Endothelial cell (in vitro differentiated cells): ENCODE data around the gene PIP5K1B. TPM values are rescaled to one million over a fixed set of nuclear protein-coding genes. Genes with fewer than 3 reads are reported as not detected.

Experiments
- DNase-seq: peaks from one replicate; pipeline ENCODE4 v3.0.0; 2021; ENCODE audit warnings: low spot score
- H3K27ac Mint-ChIP-seq: one replicate; pipeline ENCODE4 v1.8.0; 2021; ENCODE audit warnings: mixed read lengths, inconsistent platforms; ENCODE audit not compliant: unreplicated experiment
- H3K27me3 Mint-ChIP-seq: one replicate; pipeline ENCODE4 v1.8.0; 2021; ENCODE audit warnings: mild to moderate bottlenecking, moderate library complexity, mixed read lengths, inconsistent platforms; ENCODE audit not compliant: unreplicated experiment
- H3K36me3 Mint-ChIP-seq: one replicate; pipeline ENCODE4 v1.8.0; 2021; ENCODE audit warnings: mild to moderate bottlenecking, low read depth, mixed read lengths, inconsistent platforms; ENCODE audit not compliant: unreplicated experiment
- H3K4me1 Mint-ChIP-seq: one replicate; pipeline ENCODE4 v1.8.0; 2021; ENCODE audit warnings: mild to moderate bottlenecking, mixed read lengths, inconsistent platforms; ENCODE audit not compliant: unreplicated experiment
- H3K4me3 Mint-ChIP-seq: one replicate; pipeline ENCODE4 v1.8.0; 2021; ENCODE audit warnings: mild to moderate bottlenecking, mixed read lengths, inconsistent platforms; ENCODE audit not compliant: unreplicated experiment
- H3K9me3 Mint-ChIP-seq: one replicate; pipeline ENCODE4 v1.8.0; 2021; ENCODE audit warnings: mixed read lengths, inconsistent platforms; ENCODE audit not compliant: unreplicated experiment
- total RNA-seq: library from RNA; stranded (reverse); fragmentation: NEBNext Ultra II Directional; extraction: Animal tissue kit (Norgen Biotek cat#: 25700); gene quantifications from one replicate; pipeline ENCODE4 v1.2.1, GENCODE V29; 2021; ENCODE audit not compliant: unreplicated experiment
- TF ChIP-seq, protein P1 (sequence below): fragments of 200-600 bp; sonication (generic); IDR thresholded peaks from one replicate; pipeline ENCODE4 v1.5.0; 2021; ENCODE audit warnings: antibody characterized with exemption; ENCODE audit not compliant: unreplicated experiment

PIP5K1B gene
- total RNA-seq, 1 donor from 2014 or later, result 1.8 TPM

DNA sequence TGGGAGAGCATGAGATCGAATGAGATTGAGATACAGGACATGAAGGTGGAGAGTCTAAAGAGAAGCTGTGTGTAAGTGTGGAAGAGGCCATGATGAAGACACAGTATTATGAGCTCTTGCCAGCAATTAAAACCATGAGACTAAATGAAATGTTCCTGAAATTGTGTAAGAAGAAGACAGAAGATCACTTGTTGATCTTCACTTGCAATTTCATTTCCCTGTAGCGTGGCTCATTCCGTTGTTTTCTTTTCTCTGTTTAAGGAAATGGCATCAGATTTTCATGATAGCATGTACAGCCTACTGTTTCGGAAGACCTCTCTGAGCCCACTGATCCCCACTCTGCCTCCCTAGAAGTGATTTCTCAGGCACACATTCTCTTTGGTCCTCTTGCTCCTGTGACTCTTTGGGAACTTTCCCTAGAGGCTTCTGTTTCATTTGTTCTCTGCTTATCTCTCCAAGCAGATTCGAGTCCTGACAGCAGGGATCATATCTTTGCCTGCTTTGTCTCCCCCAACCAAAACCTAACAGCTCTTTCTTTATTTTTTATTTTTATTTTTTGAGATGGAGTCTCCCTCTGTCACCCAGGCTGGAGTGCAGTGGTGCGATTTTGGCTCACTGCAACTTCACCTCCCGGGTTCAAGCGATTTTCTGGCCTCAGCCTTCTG, 16.8 kb downstream of the PIP5K1B start:
- TF ChIP-seq, protein P1, sequence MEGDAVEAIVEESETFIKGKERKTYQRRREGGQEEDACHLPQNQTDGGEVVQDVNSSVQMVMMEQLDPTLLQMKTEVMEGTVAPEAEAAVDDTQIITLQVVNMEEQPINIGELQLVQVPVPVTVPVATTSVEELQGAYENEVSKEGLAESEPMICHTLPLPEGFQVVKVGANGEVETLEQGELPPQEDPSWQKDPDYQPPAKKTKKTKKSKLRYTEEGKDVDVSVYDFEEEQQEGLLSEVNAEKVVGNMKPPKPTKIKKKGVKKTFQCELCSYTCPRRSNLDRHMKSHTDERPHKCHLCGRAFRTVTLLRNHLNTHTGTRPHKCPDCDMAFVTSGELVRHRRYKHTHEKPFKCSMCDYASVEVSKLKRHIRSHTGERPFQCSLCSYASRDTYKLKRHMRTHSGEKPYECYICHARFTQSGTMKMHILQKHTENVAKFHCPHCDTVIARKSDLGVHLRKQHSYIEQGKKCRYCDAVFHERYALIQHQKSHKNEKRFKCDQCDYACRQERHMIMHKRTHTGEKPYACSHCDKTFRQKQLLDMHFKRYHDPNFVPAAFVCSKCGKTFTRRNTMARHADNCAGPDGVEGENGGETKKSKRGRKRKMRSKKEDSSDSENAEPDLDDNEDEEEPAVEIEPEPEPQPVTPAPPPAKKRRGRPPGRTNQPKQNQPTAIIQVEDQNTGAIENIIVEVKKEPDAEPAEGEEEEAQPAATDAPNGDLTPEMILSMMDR, result no peak
- DNase-seq, result no peak
- no peaks in the 10 kb centered on the region for H3K27me3 Mint-ChIP-seq
- H3K27ac Mint-ChIP-seq, result no peak overlapping the region
- H3K36me3 Mint-ChIP-seq, result no peaks in the 10 kb centered on the region
- H3K4me1 Mint-ChIP-seq, result no peaks in the 10 kb centered on the region
- H3K9me3 Mint-ChIP-seq, result no peaks in the 10 kb centered on the region
- H3K4me3 Mint-ChIP-seq, result no peak overlapping the region

DNA sequence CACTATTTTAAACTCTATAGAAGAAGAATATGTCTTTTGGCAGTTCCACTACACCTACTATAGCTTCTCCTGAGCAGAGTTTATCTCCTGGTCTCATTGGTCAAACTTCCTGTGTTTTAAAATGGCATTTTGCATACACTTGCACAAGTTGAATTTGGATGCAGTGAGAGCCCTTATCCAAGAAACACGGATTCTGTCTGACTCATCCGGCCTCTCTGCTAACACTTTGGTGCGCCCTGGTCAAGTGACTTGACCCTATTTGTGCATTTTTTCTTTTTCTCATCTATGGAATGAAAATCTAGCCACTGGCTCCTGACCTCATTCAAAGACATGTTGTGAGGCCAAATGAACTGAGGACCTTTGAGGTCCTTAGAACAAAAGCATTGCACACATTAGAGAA, 20.0 kb downstream of the PIP5K1B start:
- Mint-ChIP-seq H3K27me3 (peaks cover 2% of the 10 kb centered on the region), H3K9me3 (no peaks in the 10 kb centered on the region), H3K27ac (no peak overlapping the region), H3K4me3 (no peak overlapping the region), H3K36me3 (no peaks in the 10 kb centered on the region), H3K4me1 (no peaks in the 10 kb centered on the region)
- DNase-seq, result no peak
- TF ChIP-seq, protein P1, result no peak

DNA sequence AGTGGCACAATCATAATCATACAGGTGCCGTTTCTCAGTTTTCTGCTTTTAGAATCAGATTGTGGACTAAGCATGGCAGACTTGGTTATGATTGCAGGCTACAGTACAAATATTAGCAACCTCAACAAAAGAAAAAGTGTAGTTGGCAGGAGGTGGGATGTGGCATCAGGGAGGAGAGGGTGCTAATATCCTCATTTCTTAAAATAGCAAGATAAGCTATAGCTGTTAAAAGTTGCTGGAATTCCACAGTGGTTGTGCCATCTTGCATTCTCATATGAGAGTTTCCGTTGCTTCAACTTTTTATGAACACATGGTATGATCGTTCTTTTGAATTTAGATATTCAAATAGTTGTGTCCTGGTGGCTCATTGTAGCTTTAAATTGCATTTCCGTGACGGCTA, 21.4 kb downstream of the PIP5K1B start:
- Mint-ChIP-seq H3K4me3 (no peak overlapping the region), H3K27ac (no peak overlapping the region), H3K4me1 (no peaks in the 10 kb centered on the region), H3K36me3 (no peaks in the 10 kb centered on the region), H3K9me3 (no peaks in the 10 kb centered on the region), H3K27me3 (peaks cover 2% of the 10 kb centered on the region)
- TF ChIP-seq, protein P1, result no peak
- DNase-seq, result no peak

DNA sequence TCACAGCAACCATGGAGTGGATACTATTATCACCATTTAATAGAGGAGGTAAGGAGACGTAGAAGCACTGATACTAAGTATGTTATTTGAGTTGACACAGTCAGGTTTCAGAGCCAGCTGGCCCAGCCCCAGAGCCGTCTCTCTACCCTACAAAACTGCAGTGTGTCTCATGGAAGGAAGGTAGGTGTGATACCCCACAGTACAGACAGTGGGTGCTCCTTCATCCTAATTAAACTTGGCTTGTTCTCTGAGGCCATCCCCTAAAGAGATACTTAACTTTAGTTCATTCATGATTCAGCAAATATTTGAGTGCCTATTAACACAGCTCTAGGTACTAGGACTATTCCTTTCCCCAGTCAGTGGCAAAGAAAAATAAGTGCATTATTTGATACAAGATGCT, 22.6 kb downstream of the PIP5K1B start:
- TF ChIP-seq, protein P1, result no peak
- H3K27me3 Mint-ChIP-seq, result peaks cover 2% of the 10 kb centered on the region

DNA sequence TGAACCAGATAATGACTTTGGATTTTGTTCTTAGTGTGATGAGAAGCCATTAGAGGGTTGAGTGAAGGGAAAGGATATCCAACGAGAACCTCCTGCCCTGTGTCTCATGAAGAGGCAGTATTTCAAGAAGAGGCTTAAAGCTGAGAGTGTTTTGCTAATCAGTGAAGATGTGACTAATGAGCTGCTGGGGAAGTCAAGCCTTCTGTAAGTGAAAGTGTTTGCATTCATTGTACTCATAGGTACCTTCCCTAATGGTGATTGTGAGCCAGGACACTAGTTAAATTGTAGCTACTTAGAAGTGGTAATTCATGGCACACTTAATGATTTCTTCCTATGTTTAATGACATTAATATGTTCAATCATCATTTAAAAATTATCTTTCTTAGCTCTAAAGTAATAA, 23.7 kb downstream of the PIP5K1B start:
- TF ChIP-seq, protein P1, result no peak
- Mint-ChIP-seq H3K27me3 (peaks cover 2% of the 10 kb centered on the region), H3K4me1 (no peaks in the 10 kb centered on the region), H3K9me3 (no peaks in the 10 kb centered on the region), H3K36me3 (no peaks in the 10 kb centered on the region), H3K27ac (no peak overlapping the region), H3K4me3 (no peak overlapping the region)
- DNase-seq, result no peak

More for the DNA sequence above, 22.6 kb downstream of the PIP5K1B start:
- DNase-seq, result no peak
- Mint-ChIP-seq H3K27ac (no peak overlapping the region), H3K4me3 (no peak overlapping the region), H3K9me3 (no peaks in the 10 kb centered on the region), H3K36me3 (no peaks in the 10 kb centered on the region), H3K4me1 (no peaks in the 10 kb centered on the region)
